ENCODE results near the gene EFEMP1. TPM values are rescaled to one million over a fixed set of nuclear protein-coding genes. Genes with fewer than 3 reads are reported as not detected.

The EFEMP1 gene
- total RNA-seq, 1 experiment from 2014 or later = 0.34 TPM

DNA sequence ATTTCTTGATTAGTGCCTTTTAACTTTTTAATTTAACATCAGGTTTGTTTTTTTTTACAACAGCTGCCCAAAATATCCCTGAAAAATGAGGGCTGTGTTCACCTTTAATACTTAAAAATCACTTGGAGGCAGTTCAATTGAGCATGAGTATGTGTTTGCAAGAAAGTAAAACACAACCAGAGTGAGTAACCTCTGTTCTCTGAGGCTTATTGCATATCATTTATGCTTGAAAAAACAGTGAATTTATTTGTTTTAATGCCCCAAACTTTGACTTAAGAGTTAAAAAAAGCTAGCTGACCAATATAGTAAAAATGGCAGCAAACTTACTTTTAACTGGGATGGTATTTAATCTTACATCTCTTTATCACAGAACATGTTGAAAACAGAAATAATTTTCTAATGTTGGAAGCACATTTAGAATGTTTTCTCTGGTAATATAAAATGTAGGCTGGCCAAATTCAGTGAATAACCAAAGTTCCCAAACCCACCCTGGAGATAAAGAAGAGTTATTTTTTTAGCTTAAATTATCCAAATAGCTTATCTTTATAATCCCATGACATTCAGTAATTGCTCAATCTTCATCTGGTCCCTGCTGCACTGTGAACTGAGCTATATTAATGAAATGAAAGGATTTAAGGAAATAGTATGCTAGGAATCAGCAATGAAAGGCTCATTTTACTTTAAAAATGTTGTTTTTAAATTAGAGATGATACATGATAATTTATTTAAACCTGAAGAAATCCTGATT lies 24.8 kb upstream of the EFEMP1 start:
- ChIA-PET POLR2A (no interaction called here), CTCF (interaction anchor here (1.1 kb wide), 1 partner anchor 13 kb away, joined by 4 read pairs; no protein-coding TSS in a partner anchor), RAD21 (ENCODE audit: low non-redundant PET in 1 of 2, low total read pairs in 2 of 2, uncharacterized antibody in 2 of 2, unreplicated experiment in 2 of 2) (no interaction called here)
- Histone ChIP-seq H3K4me1 (ENCODE audit: control insufficient read depth in 1 of 2, insufficient read depth in 2 of 2, low read length in 2 of 2) (no peaks in the 10 kb centered on the region), H2AFZ (ENCODE audit: low read depth, low read length, poor library complexity, severe bottlenecking) (no peak overlapping the region), H3K9me2 (ENCODE audit: insufficient read depth) (no peaks in the 10 kb centered on the region), H3K27ac (ENCODE audit: low read depth, low read length) (no peak overlapping the region), H3K79me2 (ENCODE audit: insufficient read depth, low read length) (no peaks in the 10 kb centered on the region), H4K20me1 (ENCODE audit: insufficient read depth) (no peaks in the 10 kb centered on the region), H3K36me3 (ENCODE audit: control insufficient read depth in 1 of 2, insufficient read depth in 2 of 2, low read length in 2 of 2) (no peaks in the 10 kb centered on the region), H3K9me3 (ENCODE audit: control insufficient read depth in 1 of 2, insufficient read depth in 1 of 2, low read depth in 1 of 2, low read length in 2 of 2) (no peaks in the 10 kb centered on the region), H3K4me2 (ENCODE audit: low read length) (no peak overlapping the region), H3K27me3 (ENCODE audit: insufficient read depth, low read length) (no peaks in the 10 kb centered on the region), H3K9ac (ENCODE audit: low read length) (no peak overlapping the region), H3K4me3 (replicated peaks in 1 of 2; ENCODE audit: low read depth in 1 of 2, low read length in 2 of 2) (no peak overlapping the region)
- no peak for DNase-seq (ENCODE audit: low read depth, low spot score)
- intact Hi-C loops (cut with micrococcal nuclease) = no loop called here
- TF ChIP-seq YY1 (IDR thresholded peaks at IDR 0.05; ENCODE audit: extremely low read depth, insufficient replicate concordance, low read depth, low read length) (no peak), EZH2phosphoT487 (IDR thresholded peaks at IDR 0.05; ENCODE audit: borderline replicate concordance) (no peak), SIN3A (IDR thresholded peaks at IDR 0.05; ENCODE audit: low read depth) (no peak)
- no TSS peak for BruUV-seq (replicated peaks)
- ATAC-seq = no peak

DNA sequence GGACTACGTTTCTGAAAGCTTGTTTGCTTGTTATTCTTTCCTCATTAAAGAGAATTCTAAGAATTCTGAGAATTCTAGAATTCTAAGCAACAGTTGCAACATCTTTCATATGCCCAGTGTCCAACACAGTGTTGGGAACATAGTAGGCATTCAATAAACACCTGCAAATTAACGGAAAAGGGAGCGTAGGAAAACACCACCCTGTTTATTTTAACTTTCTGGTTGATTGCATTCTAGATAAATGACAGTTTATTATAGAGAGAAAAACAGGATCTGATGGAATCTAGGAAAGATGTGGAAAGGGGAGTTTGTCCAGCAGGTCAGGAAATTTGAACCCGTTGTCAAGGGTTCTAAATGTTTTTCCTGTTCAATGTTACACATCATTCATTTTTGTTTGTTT lies 24.2 kb upstream of the EFEMP1 start:
- POLR2A ChIA-PET = no interaction called here
- no TSS peak for BruUV-seq (replicated peaks)
- Histone ChIP-seq H3K4me1 (ENCODE audit: control insufficient read depth in 1 of 2, insufficient read depth in 2 of 2, low read length in 2 of 2) (no peaks in the 10 kb centered on the region), H3K36me3 (ENCODE audit: control insufficient read depth in 1 of 2, insufficient read depth in 2 of 2, low read length in 2 of 2) (no peaks in the 10 kb centered on the region), H3K4me2 (ENCODE audit: low read length) (no peak overlapping the region), H3K4me3 (replicated peaks in 1 of 2; ENCODE audit: low read depth in 1 of 2, low read length in 2 of 2) (no peak overlapping the region), H3K79me2 (ENCODE audit: insufficient read depth, low read length) (no peaks in the 10 kb centered on the region), H3K9ac (ENCODE audit: low read length) (no peak overlapping the region), H3K9me2 (ENCODE audit: insufficient read depth) (no peaks in the 10 kb centered on the region), H3K27ac (ENCODE audit: low read depth, low read length) (no peak overlapping the region), H2AFZ (ENCODE audit: low read depth, low read length, poor library complexity, severe bottlenecking) (no peak overlapping the region), H3K9me3 (ENCODE audit: control insufficient read depth in 1 of 2, insufficient read depth in 1 of 2, low read depth in 1 of 2, low read length in 2 of 2) (no peaks in the 10 kb centered on the region), H4K20me1 (ENCODE audit: insufficient read depth) (no peaks in the 10 kb centered on the region), H3K27me3 (ENCODE audit: insufficient read depth, low read length) (no peaks in the 10 kb centered on the region)
- no peak for DNase-seq (ENCODE audit: low read depth, low spot score)
- intact Hi-C loops (cut with micrococcal nuclease) = no loop called here
- TF ChIP-seq RAD21 (IDR thresholded peaks at IDR 0.05; ENCODE audit: low read depth) = no peak
- TF ChIP-seq, protein P1, sequence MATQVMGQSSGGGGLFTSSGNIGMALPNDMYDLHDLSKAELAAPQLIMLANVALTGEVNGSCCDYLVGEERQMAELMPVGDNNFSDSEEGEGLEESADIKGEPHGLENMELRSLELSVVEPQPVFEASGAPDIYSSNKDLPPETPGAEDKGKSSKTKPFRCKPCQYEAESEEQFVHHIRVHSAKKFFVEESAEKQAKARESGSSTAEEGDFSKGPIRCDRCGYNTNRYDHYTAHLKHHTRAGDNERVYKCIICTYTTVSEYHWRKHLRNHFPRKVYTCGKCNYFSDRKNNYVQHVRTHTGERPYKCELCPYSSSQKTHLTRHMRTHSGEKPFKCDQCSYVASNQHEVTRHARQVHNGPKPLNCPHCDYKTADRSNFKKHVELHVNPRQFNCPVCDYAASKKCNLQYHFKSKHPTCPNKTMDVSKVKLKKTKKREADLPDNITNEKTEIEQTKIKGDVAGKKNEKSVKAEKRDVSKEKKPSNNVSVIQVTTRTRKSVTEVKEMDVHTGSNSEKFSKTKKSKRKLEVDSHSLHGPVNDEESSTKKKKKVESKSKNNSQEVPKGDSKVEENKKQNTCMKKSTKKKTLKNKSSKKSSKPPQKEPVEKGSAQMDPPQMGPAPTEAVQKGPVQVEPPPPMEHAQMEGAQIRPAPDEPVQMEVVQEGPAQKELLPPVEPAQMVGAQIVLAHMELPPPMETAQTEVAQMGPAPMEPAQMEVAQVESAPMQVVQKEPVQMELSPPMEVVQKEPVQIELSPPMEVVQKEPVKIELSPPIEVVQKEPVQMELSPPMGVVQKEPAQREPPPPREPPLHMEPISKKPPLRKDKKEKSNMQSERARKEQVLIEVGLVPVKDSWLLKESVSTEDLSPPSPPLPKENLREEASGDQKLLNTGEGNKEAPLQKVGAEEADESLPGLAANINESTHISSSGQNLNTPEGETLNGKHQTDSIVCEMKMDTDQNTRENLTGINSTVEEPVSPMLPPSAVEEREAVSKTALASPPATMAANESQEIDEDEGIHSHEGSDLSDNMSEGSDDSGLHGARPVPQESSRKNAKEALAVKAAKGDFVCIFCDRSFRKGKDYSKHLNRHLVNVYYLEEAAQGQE (IDR thresholded peaks at IDR 0.05; ENCODE audit: low read depth) = no peak
- RAD21 ChIA-PET (ENCODE audit: low non-redundant PET in 1 of 2, low total read pairs in 2 of 2, uncharacterized antibody in 2 of 2, unreplicated experiment in 2 of 2) = no interaction called here
- CTCF ChIA-PET = interaction anchor here (1.1 kb wide), 1 partner anchor 14 kb away, joined by 4 read pairs; no protein-coding TSS in a partner anchor
- ATAC-seq = no peak
